ENCODE measurements around the gene VEZF1. TPM values are rescaled to one million over a fixed set of nuclear protein-coding genes. Genes with fewer than 3 reads are reported as not detected.

The VEZF1 gene
- total RNA-seq, 1 experiment from 2014 or later, result 50.9 TPM

DNA sequence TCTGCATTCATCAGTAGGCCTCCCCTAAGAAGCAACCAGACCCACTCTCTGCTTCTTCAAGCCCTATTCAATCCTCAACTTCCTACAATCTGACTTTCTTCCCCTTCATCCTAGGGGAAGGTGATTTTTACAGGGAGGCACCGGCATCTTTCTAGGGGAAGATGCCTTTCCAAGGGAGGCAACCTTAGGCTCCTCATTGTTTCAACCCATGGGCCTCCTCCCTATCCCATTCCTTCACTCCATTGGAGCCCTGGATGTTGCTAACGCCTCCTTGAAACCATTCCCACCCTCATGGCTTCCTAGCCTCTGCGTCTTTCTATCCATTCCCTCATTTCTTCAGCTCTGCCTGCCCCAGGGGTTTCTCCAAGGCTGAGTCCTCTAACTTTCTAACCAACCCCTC is 30.2 kb downstream of the VEZF1 start:
- H3K4me3 ChIP-seq, result no peak overlapping the region
- peaks cover 12% of the 10 kb centered on the region; the same call in 1 of the 2 replicates for H3F3A ChIP-seq (ENCODE audit: insufficient read depth, low read depth)
- POLR2A ChIA-PET (ENCODE audit: unreplicated experiment), result interaction anchor here (0.6 kb wide), 1 partner anchor 284 kb away, joined by 9 read pairs; no protein-coding TSS in a partner anchor
- no peak overlapping the region for H2AFZ ChIP-seq
- H4K20me1 ChIP-seq (ENCODE audit: insufficient read depth), result no peaks in the 10 kb centered on the region
- no peaks in the 10 kb centered on the region for H3K9me2 ChIP-seq (ENCODE audit: insufficient read depth)
- H3K9me3 ChIP-seq (ENCODE audit: insufficient read depth, low read depth), result no peaks in the 10 kb centered on the region
- TF ChIP-seq EZH2 (IDR thresholded peaks at IDR 0.05; ENCODE audit: low read depth), result no peak
- TF ChIP-seq, protein P1, sequence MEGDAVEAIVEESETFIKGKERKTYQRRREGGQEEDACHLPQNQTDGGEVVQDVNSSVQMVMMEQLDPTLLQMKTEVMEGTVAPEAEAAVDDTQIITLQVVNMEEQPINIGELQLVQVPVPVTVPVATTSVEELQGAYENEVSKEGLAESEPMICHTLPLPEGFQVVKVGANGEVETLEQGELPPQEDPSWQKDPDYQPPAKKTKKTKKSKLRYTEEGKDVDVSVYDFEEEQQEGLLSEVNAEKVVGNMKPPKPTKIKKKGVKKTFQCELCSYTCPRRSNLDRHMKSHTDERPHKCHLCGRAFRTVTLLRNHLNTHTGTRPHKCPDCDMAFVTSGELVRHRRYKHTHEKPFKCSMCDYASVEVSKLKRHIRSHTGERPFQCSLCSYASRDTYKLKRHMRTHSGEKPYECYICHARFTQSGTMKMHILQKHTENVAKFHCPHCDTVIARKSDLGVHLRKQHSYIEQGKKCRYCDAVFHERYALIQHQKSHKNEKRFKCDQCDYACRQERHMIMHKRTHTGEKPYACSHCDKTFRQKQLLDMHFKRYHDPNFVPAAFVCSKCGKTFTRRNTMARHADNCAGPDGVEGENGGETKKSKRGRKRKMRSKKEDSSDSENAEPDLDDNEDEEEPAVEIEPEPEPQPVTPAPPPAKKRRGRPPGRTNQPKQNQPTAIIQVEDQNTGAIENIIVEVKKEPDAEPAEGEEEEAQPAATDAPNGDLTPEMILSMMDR (conservative IDR thresholded peaks at IDR 0.05), result no peak
- intact Hi-C loops (cut with micrococcal nuclease; ENCODE audit: unreplicated experiment), result no loop called here
- peaks cover 16% of the 10 kb centered on the region for H3K79me2 ChIP-seq (ENCODE audit: low read depth)
- H3K27ac ChIP-seq, result no peak overlapping the region
- CTCF ChIA-PET, result interaction anchor here (0.7 kb wide), 1 partner anchor 109 kb away, joined by 6 read pairs; no protein-coding TSS in a partner anchor
- DNase-seq, result no peak
- H3K4me2 ChIP-seq, result no peak overlapping the region
- no peaks in the 10 kb centered on the region for H3K36me3 ChIP-seq (ENCODE audit: low read depth)
- BruUV-seq (replicated peaks), result no TSS peak
- no peaks in the 10 kb centered on the region for H3K27me3 ChIP-seq (ENCODE audit: insufficient read depth, low read depth)
- H3K4me1 ChIP-seq (replicated peaks; ENCODE audit: insufficient read depth), result peaks cover 23% of the 10 kb centered on the region

DNA sequence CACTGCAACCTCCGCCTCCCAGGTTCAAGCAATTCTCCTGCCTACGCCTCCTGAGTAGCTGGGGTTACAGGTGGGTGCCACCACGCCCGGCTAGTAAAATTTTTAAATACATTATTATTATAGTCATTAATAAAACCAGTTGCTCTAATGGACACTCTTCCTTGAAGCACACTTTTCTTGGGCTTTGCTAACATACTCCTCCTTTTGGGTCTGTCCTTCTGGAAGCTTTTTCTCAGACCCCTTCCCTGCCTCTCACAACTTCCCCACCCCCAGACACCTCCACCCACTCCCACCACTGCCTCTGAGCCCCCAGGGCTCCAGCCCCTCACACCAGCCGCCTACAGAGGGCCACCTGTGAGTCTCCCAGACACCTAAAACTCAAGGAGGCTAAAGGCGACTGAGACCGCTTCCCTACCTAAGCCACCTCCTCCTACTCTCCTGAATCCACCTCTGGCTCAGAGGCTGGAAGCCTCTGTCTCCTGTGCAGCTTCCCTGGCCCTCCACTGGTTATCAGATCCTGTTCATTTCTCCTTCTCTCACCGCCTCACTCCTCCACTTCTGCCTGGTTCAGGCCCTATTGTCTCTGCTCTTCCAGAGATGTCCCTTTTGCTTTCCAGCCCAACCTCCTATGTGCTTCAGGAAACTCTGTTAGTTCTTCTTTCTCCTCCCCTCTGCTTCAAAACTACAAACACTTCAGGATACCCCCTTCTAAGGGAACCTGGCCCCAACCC is 30.8 kb downstream of the VEZF1 start:
- ChIA-PET CTCF (no interaction called here), POLR2A (ENCODE audit: unreplicated experiment) (interaction anchor here (0.7 kb wide), 1 partner anchor 50 kb away, joined by 4 read pairs; no protein-coding TSS in a partner anchor)
- Histone ChIP-seq H3K79me2 (ENCODE audit: low read depth) (peaks cover 22% of the 10 kb centered on the region), H3K27ac (no peak overlapping the region), H3K4me3 (no peak overlapping the region), H3K27me3 (ENCODE audit: insufficient read depth, low read depth) (no peaks in the 10 kb centered on the region), H3K9me3 (ENCODE audit: insufficient read depth, low read depth) (no peaks in the 10 kb centered on the region), H2AFZ (no peak overlapping the region), H4K20me1 (ENCODE audit: insufficient read depth) (no peaks in the 10 kb centered on the region), H3K4me2 (no peak overlapping the region), H3K4me1 (replicated peaks; ENCODE audit: insufficient read depth) (peaks cover 29% of the 10 kb centered on the region), H3F3A (ENCODE audit: insufficient read depth, low read depth) (peaks cover 12% of the 10 kb centered on the region; the same call in 1 of the 2 replicates), H3K9me2 (ENCODE audit: insufficient read depth) (no peaks in the 10 kb centered on the region), H3K36me3 (ENCODE audit: low read depth) (no peaks in the 10 kb centered on the region)
- no TSS peak for BruUV-seq (replicated peaks)
- DNase-seq, result no peak
- intact Hi-C loops (cut with micrococcal nuclease; ENCODE audit: unreplicated experiment), result no loop called here
- TF ChIP-seq, protein P1 (conservative IDR thresholded peaks at IDR 0.05), result no peak
- no peak for TF ChIP-seq EZH2 (IDR thresholded peaks at IDR 0.05; ENCODE audit: low read depth)

DNA sequence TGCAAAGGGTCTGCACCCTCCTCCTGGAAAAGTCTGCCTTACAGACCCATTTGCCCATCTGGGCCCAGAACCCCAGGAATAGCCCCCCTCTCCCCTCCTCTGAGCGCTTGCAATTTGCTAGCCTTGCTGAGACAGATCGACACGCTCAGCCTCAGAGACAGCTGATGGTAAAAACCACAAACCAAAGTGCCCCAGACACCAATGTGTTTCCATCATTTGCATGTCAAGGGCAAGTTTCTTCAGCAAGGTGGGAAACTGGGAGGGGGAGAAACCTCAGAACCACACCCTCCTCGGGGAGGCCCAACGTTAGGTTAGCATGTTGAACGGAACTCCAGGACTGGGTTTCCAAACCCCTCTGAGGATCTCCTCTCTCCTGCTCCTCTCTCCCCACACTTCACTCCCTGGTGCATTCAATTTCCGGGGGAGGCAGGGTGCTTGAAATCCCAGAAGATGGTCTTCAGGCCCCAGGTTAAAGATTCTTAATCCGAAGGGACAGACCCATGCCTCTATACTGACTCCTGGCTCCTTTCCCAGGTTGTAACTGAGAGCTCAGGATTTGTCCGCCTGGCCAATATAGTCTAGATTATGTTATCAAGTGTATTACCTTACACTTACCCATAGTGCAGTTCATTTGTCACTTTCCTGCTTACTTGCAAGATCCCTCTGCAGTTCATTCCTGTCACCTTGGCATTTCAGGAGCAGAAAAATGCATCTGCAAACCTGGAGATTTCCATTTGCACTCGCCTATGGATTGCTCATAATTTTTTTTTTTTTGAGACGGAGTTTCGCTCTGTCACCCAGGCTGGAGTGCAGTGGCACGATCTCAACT is 31.5 kb downstream of the VEZF1 start:
- Histone ChIP-seq H3K79me2 (ENCODE audit: low read depth) (peaks cover 28% of the 10 kb centered on the region), H2AFZ (no peak overlapping the region), H4K20me1 (ENCODE audit: insufficient read depth) (no peaks in the 10 kb centered on the region), H3K4me2 (peak overlapping the region; percentile 88), H3K4me1 (replicated peaks; ENCODE audit: insufficient read depth) (peaks cover 36% of the 10 kb centered on the region), H3K36me3 (ENCODE audit: low read depth) (no peaks in the 10 kb centered on the region), H3K27ac (no peak overlapping the region), H3K9me2 (ENCODE audit: insufficient read depth) (no peaks in the 10 kb centered on the region), H3F3A (ENCODE audit: insufficient read depth, low read depth) (peaks cover 12% of the 10 kb centered on the region; the same call in 1 of the 2 replicates), H3K9me3 (ENCODE audit: insufficient read depth, low read depth) (no peaks in the 10 kb centered on the region), H3K27me3 (ENCODE audit: insufficient read depth, low read depth) (no peaks in the 10 kb centered on the region), H3K4me3 (no peak overlapping the region)
- TSS peak; percentile 66 for BruUV-seq (replicated peaks)
- POLR2A ChIA-PET (ENCODE audit: unreplicated experiment), result interaction anchor here (0.5 to 0.7 kb wide), 3 partner anchors 36 to 51 kb away, joined by 3 to 4 read pairs (median 3); no protein-coding TSS in a partner anchor
- intact Hi-C loops (cut with micrococcal nuclease; ENCODE audit: unreplicated experiment), result no loop called here
- TF ChIP-seq, protein P1 (conservative IDR thresholded peaks at IDR 0.05), result no peak
- no peak for TF ChIP-seq EZH2 (IDR thresholded peaks at IDR 0.05; ENCODE audit: low read depth)
- DNase-seq, result no peak
- CTCF ChIA-PET, result interaction anchor here (1.0 to 1.2 kb wide), 2 partner anchors 64 to 96 kb away, joined by 3 to 4 read pairs; no protein-coding TSS in a partner anchor
